ENCODE results near the gene F8. TPM values are rescaled to one million over a fixed set of nuclear protein-coding genes. Genes with fewer than 3 reads are reported as not detected.

F8 gene
- total and polyA plus RNA-seq, 9 of the 15 experiments (the other 6 are each of a cell fraction or from before 2014, with no cell fraction given) = 0.41 to 3.8 (median 0.91) TPM

- ATAC-seq (no peak), DNase-seq (ENCODE audit: extremely low read depth in 1 of 4, low spot score in 3 of 4) (no peak), FAIRE-seq (no peak)
- Histone ChIP-seq H3K9me3 (replicated peaks; ENCODE audit: control insufficient read depth, insufficient read depth, low read depth, low read length) (no peaks in the 10 kb centered on the region; the same call in 1 of the 2 replicates), H3K9ac (ENCODE audit: insufficient read depth in 1 of 2, low read depth in 2 of 2, low read length in 2 of 2) (no peak overlapping the region), H3K36me3 (ENCODE audit: control insufficient read depth, insufficient read depth, low read length) (no peaks in the 10 kb centered on the region), H3K27me3 (ENCODE audit: control insufficient read depth in 2 of 2, insufficient read depth in 2 of 2, low read length in 2 of 2) (no peaks in the 10 kb centered on the region), H3K79me2 (ENCODE audit: control insufficient read depth, insufficient read depth, low read length) (no peaks in the 10 kb centered on the region), H3K9me1 (ENCODE audit: control insufficient read depth, insufficient read depth, low read length) (no peaks in the 10 kb centered on the region), H3K4me1 (replicated peaks in 1 of 2; ENCODE audit: control insufficient read depth in 2 of 2, insufficient read depth in 2 of 2, low read length in 2 of 2) (no peaks in the 10 kb centered on the region; a peak in 1 of 5 replicates), H3K4me3 (no peak overlapping the region), H3K4me2 (ENCODE audit: insufficient read depth, low read length) (no peak overlapping the region), H2AFZ (ENCODE audit: low read depth, low read length) (no peak overlapping the region), H3K27ac (ENCODE audit: extremely low read depth, low read depth, low read length) (no peak overlapping the region), H4K20me1 (replicated peaks; ENCODE audit: control insufficient read depth, insufficient read depth, low read length) (no peaks in the 10 kb centered on the region)
- BruUV-seq (replicated peaks) = no TSS peak
- 0% methylated on average over 1 of the region's 2 CpGs for WGBS (ENCODE audit: insufficient coverage, low coverage, missing lambda C conversion rate)
- CTCF ChIA-PET (ENCODE audit: low intra/inter-chr PET ratio) = no interaction called here
- in situ Hi-C loops (cut with MboI) (no loop called here), intact Hi-C loops (cut with micrococcal nuclease) (no loop called here)
- POLR2A ChIA-PET = no interaction called here
- peak; percentile 62 for TF ChIP-seq ZFP36 (IDR thresholded peaks at IDR 0.05; ENCODE audit: low read depth, low read length, partially characterized antibody)
- no peak for TF ChIP-seq FOXP4 (CRISPR knock-in tag; IDR thresholded peaks at IDR 0.05; ENCODE audit: borderline replicate concordance)
- TF ChIP-seq ZNF280A (IDR thresholded peaks at IDR 0.05; ENCODE audit: low read depth, partially characterized antibody) = peak; percentile 42
These were observed 108.5 kb downstream of the F8 start for GRCh38 chrX:154914052-154914451.

Measured in K562 (cell line).